Measurements from ENCODE around the gene IGHMBP2. TPM values are rescaled to one million over a fixed set of nuclear protein-coding genes. Genes with fewer than 3 reads are reported as not detected.

Gene IGHMBP2
- total and polyA plus RNA-seq, 9 of the 15 experiments (the other 6 are each of a cell fraction or from before 2014, with no cell fraction given), result 1.6 to 24.8 (median 14.5) TPM

- TF ChIP-seq E2F4 (CRISPR knock-in tag; IDR thresholded peaks at IDR 0.05; ENCODE audit: low read depth) (no peak), NFATC3 (IDR thresholded peaks at IDR 0.05) (peak; percentile 32; the same call in 1 of the 2 replicates), HCFC1 (IDR thresholded peaks at IDR 0.05; ENCODE audit: low read depth, low read length) (peak; percentile 91), PHF21A (IDR thresholded peaks at IDR 0.05; ENCODE audit: borderline replicate concordance, low read depth) (no peak), NR2C1 (IDR thresholded peaks at IDR 0.05) (peak; percentile 87), NR2C1 (tag; IDR thresholded peaks at IDR 0.05) (peak; percentile 91), THRB (CRISPR knock-in tag; conservative IDR thresholded peaks at IDR 0.05) (0 out of 2 replicates have a peak, but pooled peaks have one; percentile 20), ZFP36 (IDR thresholded peaks at IDR 0.05; ENCODE audit: low read depth, low read length, partially characterized antibody) (peak; percentile 3), CTBP1 (IDR thresholded peaks at IDR 0.05; ENCODE audit: borderline replicate concordance) (peak; percentile 41; the same call in 1 of the 2 replicates), ESRRA (IDR thresholded peaks at IDR 0.05; ENCODE audit: borderline replicate concordance, low read depth) (peak; percentile 73; the same call in 1 of the 2 replicates), YY1 (IDR thresholded peaks at IDR 0.05; ENCODE audit: borderline replicate concordance in 1 of 3, control insufficient read depth in 1 of 3, extremely low read depth in 1 of 3, insufficient read depth in 3 of 3, insufficient read length in 1 of 3, insufficient replicate concordance in 2 of 3, low read depth in 1 of 3, low read length in 2 of 3) (peak in 2 of 3 experiments; percentile 62 to 87), USF1 (CRISPR knock-in tag; IDR thresholded peaks at IDR 0.05) (peak; percentile 98), PKNOX1 (IDR thresholded peaks at IDR 0.05) (peak; percentile 96), EZH2 (IDR thresholded peaks at IDR 0.05; ENCODE audit: borderline replicate concordance, low read depth, low read length) (no peak), RFX1 (IDR thresholded peaks at IDR 0.05) (peak; percentile 96), ZNF695 (CRISPR knock-in tag; IDR thresholded peaks at IDR 0.05) (no peak)
- TF ChIP-seq, protein P1, sequence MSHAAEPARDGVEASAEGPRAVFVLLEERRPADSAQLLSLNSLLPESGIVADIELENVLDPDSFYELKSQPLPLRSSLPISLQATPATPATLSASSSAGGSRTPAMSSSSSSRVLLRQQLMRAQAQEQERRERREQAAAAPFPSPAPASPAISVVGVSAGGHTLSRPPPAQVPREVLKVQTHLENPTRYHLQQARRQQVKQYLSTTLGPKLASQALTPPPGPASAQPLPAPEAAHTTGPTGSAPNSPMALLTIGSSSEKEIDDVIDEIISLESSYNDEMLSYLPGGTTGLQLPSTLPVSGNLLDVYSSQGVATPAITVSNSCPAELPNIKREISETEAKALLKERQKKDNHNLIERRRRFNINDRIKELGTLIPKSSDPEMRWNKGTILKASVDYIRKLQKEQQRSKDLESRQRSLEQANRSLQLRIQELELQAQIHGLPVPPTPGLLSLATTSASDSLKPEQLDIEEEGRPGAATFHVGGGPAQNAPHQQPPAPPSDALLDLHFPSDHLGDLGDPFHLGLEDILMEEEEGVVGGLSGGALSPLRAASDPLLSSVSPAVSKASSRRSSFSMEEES (CRISPR knock-in tag; IDR thresholded peaks at IDR 0.05), result peak; percentile 98
- TF ChIP-seq, protein P2, sequence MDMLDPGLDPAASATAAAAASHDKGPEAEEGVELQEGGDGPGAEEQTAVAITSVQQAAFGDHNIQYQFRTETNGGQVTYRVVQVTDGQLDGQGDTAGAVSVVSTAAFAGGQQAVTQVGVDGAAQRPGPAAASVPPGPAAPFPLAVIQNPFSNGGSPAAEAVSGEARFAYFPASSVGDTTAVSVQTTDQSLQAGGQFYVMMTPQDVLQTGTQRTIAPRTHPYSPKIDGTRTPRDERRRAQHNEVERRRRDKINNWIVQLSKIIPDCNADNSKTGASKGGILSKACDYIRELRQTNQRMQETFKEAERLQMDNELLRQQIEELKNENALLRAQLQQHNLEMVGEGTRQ (CRISPR knock-in tag; IDR thresholded peaks at IDR 0.05), result peak; percentile 96
These were observed 70.9 kb downstream of the IGHMBP2 start (continued) for GRCh38 chr11:68974421-68975194.
